Measurements from ENCODE around the gene MYO10. TPM values are rescaled to one million over a fixed set of nuclear protein-coding genes. Genes with fewer than 3 reads are reported as not detected.
A peak's percentile ranks its signal among the peaks of the same experiment; 100 is the strongest.

Gene MYO10
- total and polyA plus RNA-seq, 8 donors, result 32.6 to 71.5 (median 65.0) TPM

GRCh38 chr5:16737620-16738364 lies 198.3 kb downstream of the MYO10 start:
- Histone ChIP-seq H3K4me1 (peaks cover 17 to 25% of the 10 kb centered on the region in 2 donors), H3K27me3 (no peaks in the 10 kb centered on the region), H3K27ac (no peak overlapping the region), H3K9me3 (no peaks in the 10 kb centered on the region), H3K4me3 (no peak overlapping the region), H3K36me3 (no peaks in the 10 kb centered on the region)
- no peak for DNase-seq
- peak; percentile 17 for ATAC-seq
- intact Hi-C loops (cut with DNase I), result no loop called here
- TF ChIP-seq CTCF (IDR thresholded peaks at IDR 0.05), result no peak

- H3K9me3 ChIP-seq, result no peaks in the 10 kb centered on the region
- no peaks in the 10 kb centered on the region for H3K36me3 ChIP-seq
- no peak for ATAC-seq
- peak overlapping the region in 1 of 2 donors; percentile 5 for H3K27ac ChIP-seq
- no peaks in the 10 kb centered on the region for H3K27me3 ChIP-seq
- intact Hi-C loops (cut with DNase I), result no loop called here
- no peak for TF ChIP-seq CTCF (IDR thresholded peaks at IDR 0.05)
- no peak overlapping the region for H3K4me3 ChIP-seq
- H3K4me1 ChIP-seq, result peaks cover 17 to 25% of the 10 kb centered on the region in 2 donors
- DNase-seq, result no peak
These were observed 198.9 kb downstream of the MYO10 start for GRCh38 chr5:16737209-16737608.

- Histone ChIP-seq H3K4me3 (no peak overlapping the region), H3K36me3 (no peaks in the 10 kb centered on the region), H3K9me3 (no peaks in the 10 kb centered on the region), H3K4me1 (peaks cover 17 to 25% of the 10 kb centered on the region in 2 donors), H3K27ac (peak overlapping the region; percentile 63 to 75), H3K27me3 (no peaks in the 10 kb centered on the region)
- DNase-seq (peak in 3 of 4 donors; percentile 59 to 87 (median 66)), ATAC-seq (peak; percentile 91)
- TF ChIP-seq CTCF (IDR thresholded peaks at IDR 0.05), result no peak
- intact Hi-C loops (cut with DNase I), result no loop called here
These were observed 199.7 kb downstream of the MYO10 start for GRCh38 chr5:16736158-16736995.

GRCh38 chr5:16735101-16736060 lies 200.7 kb downstream of the MYO10 start:
- DNase-seq (no peak), ATAC-seq (peak; percentile 10)
- Histone ChIP-seq H3K27me3 (no peaks in the 10 kb centered on the region), H3K9me3 (no peaks in the 10 kb centered on the region), H3K4me1 (peaks cover 17 to 25% of the 10 kb centered on the region in 2 donors), H3K4me3 (no peak overlapping the region), H3K36me3 (no peaks in the 10 kb centered on the region), H3K27ac (peak overlapping the region; percentile 53 to 75)
- intact Hi-C loops (cut with DNase I), result no loop called here
- no peak for TF ChIP-seq CTCF (IDR thresholded peaks at IDR 0.05)

All from left lung (tissue), 10 donors.